Measurements from ENCODE around the gene ADCY2. TPM values are rescaled to one million over a fixed set of nuclear protein-coding genes. Genes with fewer than 3 reads are reported as not detected.

The ADCY2 gene
- total RNA-seq, 3 donors from 2014 or later = 1.7 to 14.8 (median 2.2) TPM

- ATAC-seq = no peak
- no peak for DNase-seq
- Histone ChIP-seq H3K4me3 (no peak overlapping the region), H3K4me1 (ENCODE audit: low read depth) (no peaks in the 10 kb centered on the region), H3K36me3 (ENCODE audit: low read depth) (no peaks in the 10 kb centered on the region), H3K9me3 (no peaks in the 10 kb centered on the region)
- intact Hi-C loops (cut with DNase I, micrococcal nuclease) = no loop called here
- TF ChIP-seq, protein P1, sequence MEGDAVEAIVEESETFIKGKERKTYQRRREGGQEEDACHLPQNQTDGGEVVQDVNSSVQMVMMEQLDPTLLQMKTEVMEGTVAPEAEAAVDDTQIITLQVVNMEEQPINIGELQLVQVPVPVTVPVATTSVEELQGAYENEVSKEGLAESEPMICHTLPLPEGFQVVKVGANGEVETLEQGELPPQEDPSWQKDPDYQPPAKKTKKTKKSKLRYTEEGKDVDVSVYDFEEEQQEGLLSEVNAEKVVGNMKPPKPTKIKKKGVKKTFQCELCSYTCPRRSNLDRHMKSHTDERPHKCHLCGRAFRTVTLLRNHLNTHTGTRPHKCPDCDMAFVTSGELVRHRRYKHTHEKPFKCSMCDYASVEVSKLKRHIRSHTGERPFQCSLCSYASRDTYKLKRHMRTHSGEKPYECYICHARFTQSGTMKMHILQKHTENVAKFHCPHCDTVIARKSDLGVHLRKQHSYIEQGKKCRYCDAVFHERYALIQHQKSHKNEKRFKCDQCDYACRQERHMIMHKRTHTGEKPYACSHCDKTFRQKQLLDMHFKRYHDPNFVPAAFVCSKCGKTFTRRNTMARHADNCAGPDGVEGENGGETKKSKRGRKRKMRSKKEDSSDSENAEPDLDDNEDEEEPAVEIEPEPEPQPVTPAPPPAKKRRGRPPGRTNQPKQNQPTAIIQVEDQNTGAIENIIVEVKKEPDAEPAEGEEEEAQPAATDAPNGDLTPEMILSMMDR (IDR thresholded peaks at IDR 0.05) = no peak
Measured at GRCh38 chr5:7494481-7495130, 98.7 kb downstream of the ADCY2 start.

- Histone ChIP-seq H3K4me1 (ENCODE audit: low read depth) (no peaks in the 10 kb centered on the region), H3K36me3 (ENCODE audit: low read depth) (no peaks in the 10 kb centered on the region), H3K9me3 (no peaks in the 10 kb centered on the region), H3K4me3 (no peak overlapping the region)
- no peak for DNase-seq
- TF ChIP-seq, protein P1 (IDR thresholded peaks at IDR 0.05) = no peak
- intact Hi-C loops (cut with DNase I, micrococcal nuclease) = no loop called here
- no peak for ATAC-seq
Measured at GRCh38 chr5:7495131-7495517, 99.2 kb downstream of the ADCY2 start.

- ATAC-seq (no peak), DNase-seq (no peak)
- intact Hi-C loops (cut with DNase I, micrococcal nuclease) = no loop called here
- Histone ChIP-seq H3K4me1 (ENCODE audit: low read depth) (no peaks in the 10 kb centered on the region), H3K9me3 (no peaks in the 10 kb centered on the region), H3K36me3 (ENCODE audit: low read depth) (no peaks in the 10 kb centered on the region), H3K4me3 (no peak overlapping the region)
- TF ChIP-seq, protein P1 (IDR thresholded peaks at IDR 0.05) = no peak
Measured at GRCh38 chr5:7500256-7500655, 104.3 kb downstream of the ADCY2 start.

GRCh38 chr5:7501061-7501460, 105.1 kb downstream of the ADCY2 start:
- ATAC-seq (no peak), DNase-seq (no peak)
- Histone ChIP-seq H3K4me1 (ENCODE audit: low read depth) (no peaks in the 10 kb centered on the region), H3K4me3 (no peak overlapping the region), H3K36me3 (ENCODE audit: low read depth) (no peaks in the 10 kb centered on the region), H3K9me3 (no peaks in the 10 kb centered on the region)
- TF ChIP-seq, protein P1 (IDR thresholded peaks at IDR 0.05) = no peak
- intact Hi-C loops (cut with DNase I, micrococcal nuclease) = no loop called here

- H3K9me3 ChIP-seq = no peaks in the 10 kb centered on the region
- no peaks in the 10 kb centered on the region for H3K4me1 ChIP-seq (ENCODE audit: low read depth)
- TF ChIP-seq, protein P1 (IDR thresholded peaks at IDR 0.05) = no peak
- ATAC-seq (no peak), DNase-seq (no peak)
- H3K4me3 ChIP-seq = no peak overlapping the region
- no peaks in the 10 kb centered on the region for H3K36me3 ChIP-seq (ENCODE audit: low read depth)
- intact Hi-C loops (cut with DNase I, micrococcal nuclease) = no loop called here
Measured at GRCh38 chr5:7503564-7503963, 107.6 kb downstream of the ADCY2 start.

All from mucosa of descending colon (tissue), 3 donors.